Globus pallidus (tissue), 1 donor: ENCODE results near the gene LRRC72.
"Not testable (repeated sequence)": the region's sequence is repeated elsewhere in the genome, so short reads cannot be mapped to it uniquely, and the experiment has no call there.

Experiments used
- DNase-seq: peaks from one replicate; pipeline ENCODE4 v3.0.0-alpha.2; 2015; ENCODE audit warnings: low spot score

LRRC72 gene

GRCh38 chr7:16526742-16527540 lies at the start of gene LRRC72:
Gene LRRC72 (plus strand): TSS chr7:16526825. CDS start chr7:16526953, 128 bp downstream.
- DNase-seq = no peak

DNA sequence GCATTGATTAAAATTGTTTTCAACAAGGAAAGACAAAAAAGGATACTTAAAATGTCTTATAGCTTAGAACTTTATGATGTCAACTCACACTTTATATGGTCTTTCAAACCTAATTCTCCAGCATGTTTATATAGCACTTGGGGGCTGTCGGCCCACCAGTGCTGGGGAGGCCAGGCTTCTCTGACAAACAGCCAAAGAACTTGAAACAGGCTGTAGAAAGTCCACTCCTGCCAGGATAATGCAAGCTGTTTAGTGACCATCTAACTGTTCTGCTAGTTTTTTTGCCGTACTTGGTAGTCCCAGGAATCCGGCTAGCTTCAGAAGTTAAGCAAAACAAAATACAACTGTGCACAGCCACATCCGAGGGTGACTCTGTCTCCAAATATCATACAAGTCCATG lies 47.5 kb upstream of the LRRC72 start:
- DNase-seq = no peak

- no peak for DNase-seq
Observed at GRCh38 chr7:16479591-16479990, 47.0 kb upstream of the LRRC72 start.

DNA sequence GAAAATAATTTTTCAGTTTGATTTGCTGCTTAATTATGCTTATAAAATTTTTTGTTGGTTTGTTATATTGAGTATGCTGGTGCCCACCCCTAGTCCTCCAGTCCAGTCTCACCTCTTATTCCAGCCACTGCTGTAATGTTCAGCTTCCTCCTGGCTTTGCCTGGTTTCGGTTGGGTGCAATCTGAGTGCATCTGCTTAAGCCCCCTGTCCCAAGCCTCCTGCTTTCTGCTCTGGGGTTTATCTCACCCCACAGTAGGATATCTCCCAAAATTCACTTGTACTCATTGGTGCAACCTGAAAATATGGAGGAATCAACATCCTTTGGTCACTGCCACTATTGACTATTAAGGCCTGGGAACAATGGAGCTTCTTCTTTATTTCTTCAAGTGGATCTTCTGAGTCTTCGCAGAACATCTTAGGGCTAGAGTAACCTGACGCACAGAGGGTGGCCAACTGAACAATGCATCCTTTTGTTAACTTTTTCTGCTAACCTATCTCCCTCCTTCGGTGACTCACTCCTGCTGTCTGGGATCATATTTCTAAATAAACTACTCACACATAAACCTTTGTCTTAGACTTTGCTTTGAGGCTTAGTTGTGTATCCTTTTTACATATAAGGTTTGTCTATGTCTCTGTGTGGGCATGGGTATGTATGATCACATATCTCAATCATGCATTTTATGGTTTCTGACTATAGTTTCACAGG lies 42.0 kb upstream of the LRRC72 start:
- DNase-seq = no peak

DNA sequence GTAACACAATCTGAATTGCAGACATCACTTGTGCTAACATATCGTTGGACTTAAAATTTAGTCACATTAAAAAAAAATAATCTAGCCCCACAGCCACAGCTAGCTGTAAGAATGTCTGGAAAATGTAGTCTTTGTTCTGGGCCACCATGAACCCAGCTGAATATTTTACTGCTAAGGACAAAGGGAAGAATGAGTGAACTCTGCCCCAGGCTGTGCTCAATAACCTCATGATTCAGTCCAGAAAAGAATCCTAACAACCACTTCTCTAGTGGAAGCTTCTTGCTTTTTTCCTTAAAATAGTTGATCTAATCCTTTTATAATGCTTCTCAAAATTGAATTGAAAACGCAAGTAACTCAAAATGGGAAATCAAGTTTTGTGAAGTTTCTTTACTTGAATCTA lies 35.5 kb upstream of the LRRC72 start:
- no peak for DNase-seq

- DNase-seq = no peak
Observed at GRCh38 chr7:16492513-16493062, 34.0 kb upstream of the LRRC72 start.

DNA sequence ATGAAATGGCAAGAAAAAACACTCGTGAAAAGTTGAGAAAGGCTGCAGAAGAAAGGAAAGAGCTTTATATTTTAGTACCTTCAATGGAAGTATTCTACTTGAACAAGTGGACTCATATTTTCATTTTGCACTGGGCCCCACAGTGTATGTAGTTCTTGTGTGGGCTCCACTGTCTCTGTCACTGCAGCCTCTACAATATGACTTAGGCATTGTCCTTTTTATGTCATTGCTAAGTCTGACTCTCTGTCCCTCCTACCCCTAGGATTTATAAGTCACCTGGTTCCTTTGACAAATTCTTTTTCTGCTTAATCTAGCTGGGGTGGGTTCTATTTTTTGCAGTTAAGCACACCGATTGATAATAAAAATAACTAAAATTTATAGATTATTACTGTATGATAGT lies 33.4 kb upstream of the LRRC72 start:
- no peak for DNase-seq

- DNase-seq = no peak
Observed at GRCh38 chr7:16494551-16494950, 32.1 kb upstream of the LRRC72 start.

GRCh38 chr7:16494955-16495719 lies 31.5 kb upstream of the LRRC72 start:
- DNase-seq = no peak

- DNase-seq = no peak
Observed at GRCh38 chr7:16498122-16498521, 28.5 kb upstream of the LRRC72 start.

DNA sequence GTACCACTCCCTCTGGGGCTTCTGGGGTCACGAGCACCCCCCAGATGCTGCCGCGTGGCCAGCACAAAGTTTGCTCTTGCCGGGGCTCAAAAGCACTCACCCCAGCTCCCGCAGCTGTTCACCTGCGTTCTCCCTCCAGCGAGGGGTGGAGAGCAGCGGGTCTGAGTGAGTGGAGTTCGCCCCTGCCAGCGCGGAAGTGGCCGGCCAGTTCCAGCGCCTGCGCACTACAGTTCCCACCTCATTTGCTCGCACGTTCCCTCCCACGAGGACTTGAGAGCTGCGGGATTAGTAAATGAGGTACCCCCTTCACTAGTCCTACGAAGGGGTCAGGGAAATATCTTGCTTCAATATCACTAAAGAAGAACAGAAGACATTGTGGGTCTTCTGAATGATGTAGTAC lies 24.3 kb upstream of the LRRC72 start:
- DNase-seq = no peak

GRCh38 chr7:16504019-16504418 lies 22.6 kb upstream of the LRRC72 start:
- DNase-seq = no peak

DNA sequence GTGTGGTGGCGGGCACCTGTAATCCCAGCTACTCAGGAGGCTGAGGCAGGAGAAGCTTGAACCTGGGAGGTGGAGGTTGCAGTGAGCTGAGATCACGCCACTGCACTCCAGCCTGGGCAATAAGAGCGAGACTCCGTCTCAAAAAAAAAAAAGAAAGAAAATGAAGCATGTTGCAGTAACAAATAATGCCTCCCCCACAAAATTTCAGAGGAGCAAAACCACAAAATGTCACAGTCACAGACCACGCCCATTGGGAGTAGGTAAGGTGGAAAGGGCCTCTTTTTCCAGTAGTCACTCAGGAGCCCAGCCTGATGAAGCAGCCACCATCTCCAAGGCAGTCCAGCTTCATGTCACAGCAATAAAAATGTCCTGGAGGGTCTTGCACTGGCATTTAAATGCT lies 20.2 kb upstream of the LRRC72 start:
- DNase-seq = not testable (repeated sequence)

DNA sequence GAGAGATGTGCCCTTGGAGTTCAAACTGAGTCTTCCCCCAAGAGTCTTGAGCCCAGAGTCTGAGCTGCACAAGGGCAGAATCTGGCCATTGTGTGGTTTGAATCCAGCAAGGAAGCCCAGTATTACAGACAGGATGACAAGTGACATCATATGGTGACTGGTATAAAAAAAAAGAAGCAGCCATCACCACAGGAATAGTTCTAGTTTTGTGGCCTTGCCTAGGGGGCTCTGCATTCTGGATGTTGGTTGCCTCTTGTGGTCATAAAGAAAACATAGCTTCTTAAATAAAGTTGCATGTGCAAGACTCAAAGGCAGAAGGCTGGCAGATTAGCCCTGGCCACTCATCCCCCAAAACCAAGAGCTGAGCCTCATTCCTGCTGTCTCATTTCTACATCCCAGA lies 16.8 kb upstream of the LRRC72 start:
- no peak for DNase-seq

DNA sequence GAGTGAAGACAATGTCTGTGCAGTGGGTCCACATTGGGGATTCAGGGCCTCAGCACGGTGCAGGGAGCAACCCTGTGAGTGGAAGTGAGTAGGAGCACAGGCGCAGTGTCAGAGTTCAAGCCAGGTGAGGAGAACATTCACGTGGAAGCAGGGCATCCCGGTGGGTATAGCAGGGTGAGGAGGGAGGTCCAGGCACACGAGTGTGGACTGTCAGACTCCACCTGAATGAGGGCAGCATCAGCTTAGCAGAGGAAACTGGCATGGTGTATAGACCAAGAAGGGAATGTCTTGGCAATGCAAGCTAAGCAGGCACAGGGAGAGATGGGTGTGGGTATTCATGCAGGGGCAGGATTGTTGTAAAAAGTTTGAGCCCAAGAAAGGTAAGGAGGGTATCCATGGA lies 15.3 kb upstream of the LRRC72 start:
- no peak for DNase-seq

DNA sequence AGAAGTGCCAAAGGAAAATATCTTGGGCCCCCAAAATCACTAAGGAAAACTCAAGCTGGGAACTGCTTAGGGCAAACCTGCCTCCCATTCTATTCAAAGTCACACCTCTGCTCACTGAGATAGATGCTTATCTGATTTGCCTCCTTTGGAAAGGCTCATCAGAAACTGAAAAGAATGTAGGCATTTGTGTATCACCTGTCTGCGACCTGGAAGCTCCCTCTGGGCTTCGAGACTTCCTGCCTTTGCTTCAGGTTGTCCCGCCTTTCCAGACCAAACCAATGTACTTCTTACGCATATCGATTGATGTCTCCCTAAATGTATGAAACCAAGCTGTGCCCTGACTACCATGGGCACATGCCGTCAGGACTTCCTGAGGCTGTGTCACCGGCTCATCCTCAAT lies 14.5 kb upstream of the LRRC72 start:
- DNase-seq = no peak

DNA sequence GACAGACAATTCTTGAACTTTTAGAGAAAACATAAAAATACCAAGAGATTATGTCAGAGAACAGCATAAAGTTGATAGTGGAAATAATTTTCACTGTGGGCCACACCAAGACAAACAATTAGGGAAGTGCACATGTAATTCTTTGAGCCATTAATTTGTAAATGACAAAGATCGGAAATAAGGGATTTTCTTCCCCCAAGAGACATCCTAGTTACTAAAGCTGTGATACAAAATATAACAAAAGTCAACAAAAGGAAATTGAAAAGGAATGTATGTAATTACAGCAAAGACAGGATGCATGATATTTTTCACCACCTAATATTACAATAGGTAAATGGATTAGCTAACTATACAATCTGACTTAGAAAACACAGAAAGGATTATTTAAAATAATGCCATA lies 12.4 kb upstream of the LRRC72 start:
- DNase-seq = no peak

DNA sequence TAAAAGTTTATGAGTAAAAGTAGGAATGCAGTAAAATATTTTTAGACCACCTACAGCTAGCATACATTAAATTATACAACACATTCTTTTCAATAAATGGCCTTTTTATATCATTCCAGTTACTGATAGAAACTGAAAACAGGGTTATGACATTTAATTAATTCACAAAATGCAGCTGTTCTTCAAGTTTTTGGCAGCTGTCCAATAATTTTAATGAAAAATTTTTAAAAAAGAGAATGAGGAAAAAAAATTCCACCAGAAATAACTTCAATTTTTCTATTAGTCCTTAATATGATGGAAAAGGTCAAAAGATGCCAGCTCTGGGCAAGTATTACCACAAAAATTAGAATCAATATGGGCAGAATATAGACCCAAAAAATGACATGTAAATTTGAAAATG lies 11.9 kb upstream of the LRRC72 start:
- no peak for DNase-seq

DNA sequence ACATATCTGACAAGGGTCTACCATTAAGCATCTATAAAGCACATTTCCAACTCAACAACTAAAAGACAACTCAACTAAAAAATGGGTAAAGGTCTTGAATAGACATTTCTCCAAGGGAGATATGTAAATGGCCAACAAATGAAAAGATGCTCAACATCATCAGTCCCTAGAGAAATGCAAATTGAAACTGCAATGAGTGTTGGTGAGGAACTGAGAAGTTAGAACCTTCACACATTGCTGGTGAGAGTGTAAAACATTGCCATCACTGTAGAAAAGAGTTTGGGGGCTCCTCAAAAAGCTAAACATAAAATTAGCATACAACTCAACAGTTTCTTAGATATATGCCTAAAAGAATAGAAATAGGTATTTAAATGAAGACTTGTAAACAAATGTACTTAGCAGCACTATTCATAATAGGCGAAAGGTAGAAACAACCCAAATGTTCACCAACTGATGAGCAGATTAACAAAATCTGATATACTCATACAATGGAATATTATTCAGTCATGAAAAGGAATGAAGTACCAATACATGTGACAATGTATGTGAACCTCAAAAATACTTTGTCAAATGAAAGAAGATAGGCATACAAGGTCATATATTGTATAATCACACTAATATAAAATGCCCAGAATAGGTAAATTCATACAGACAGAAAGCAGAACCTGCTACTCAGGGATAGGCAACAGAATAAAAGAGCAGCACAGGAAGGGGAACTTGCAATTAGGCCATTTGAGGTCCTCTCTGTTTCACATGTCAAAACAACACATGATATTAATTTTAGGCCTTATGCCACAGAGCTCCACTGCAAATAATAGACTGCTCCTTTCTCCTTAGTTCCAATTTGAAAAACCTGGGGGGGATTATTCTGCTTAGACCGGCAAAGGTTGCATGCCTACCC lies 10.6 kb upstream of the LRRC72 start:
- DNase-seq = no peak

GRCh38 chr7:16519985-16520384 lies 6.6 kb upstream of the LRRC72 start:
- not testable (repeated sequence) for DNase-seq

DNA sequence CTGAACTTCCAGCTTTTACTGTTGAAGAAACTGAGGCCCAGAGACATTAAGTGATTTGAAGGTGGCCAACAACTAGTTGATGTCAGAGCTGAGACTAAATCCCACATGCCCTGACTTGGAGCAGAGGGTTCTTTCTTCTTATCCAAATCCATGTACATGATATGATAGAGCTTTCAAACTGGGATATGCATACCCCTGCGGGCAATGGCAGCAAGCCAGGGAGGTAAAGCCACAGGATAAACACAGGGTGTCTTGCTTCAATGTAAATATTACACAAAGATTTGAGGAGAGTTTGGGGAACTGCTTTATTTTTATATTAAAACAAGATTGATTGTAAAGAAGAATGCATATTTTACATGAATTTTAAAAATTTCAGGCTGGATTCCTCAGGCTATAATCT lies 2.3 kb upstream of the LRRC72 start:
- DNase-seq = no peak

DNA sequence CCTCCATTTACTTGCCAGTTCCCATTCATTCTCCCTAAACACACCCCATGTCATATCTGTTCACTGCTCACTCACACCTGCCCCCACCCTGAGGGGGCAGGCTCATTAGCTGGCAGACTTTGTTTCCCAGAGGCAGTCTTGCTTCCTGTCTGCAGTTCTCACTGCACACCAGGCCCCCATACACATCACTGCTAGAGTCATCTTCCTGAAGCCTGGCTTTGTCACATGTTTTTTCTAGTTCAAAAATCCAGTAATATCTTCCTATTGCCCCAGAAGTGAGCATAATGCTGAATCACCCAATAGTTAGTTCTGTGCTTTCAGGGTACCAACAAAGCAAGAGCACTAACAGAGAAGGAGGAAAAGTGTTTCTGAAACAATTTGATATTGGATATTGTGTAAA lies 1.9 kb downstream of the LRRC72 start:
- DNase-seq = no peak
